ENCODE measurements around the gene PRSS33.

The PRSS33 gene

GRCh38 chr16:2737895-2738418, 49.4 kb downstream of the PRSS33 start:
- DNase-seq: no peak

DNA sequence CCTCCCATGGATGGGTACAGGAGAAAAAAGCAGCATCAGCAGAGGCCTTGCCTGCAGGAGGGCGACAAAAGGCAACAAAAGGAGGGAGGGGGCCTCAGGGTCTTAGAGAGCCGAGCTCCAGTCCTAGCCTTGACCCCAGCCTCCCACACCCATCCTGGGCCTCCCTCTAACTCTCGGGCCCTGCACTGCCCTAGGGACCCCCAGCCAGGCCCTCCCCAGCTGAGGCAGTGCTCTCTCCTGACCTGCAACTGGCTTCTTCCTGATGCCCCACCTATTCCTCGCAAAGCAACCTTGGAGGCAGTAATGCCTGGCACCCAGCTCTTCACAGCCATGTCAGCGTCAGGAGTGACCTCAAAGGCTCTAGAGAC, 50.1 kb downstream of the PRSS33 start:
- DNase-seq: no peak

GRCh38 chr16:2736476-2737237, 50.7 kb downstream of the PRSS33 start:
- no peak for DNase-seq

GRCh38 chr16:2734844-2735515, 52.4 kb downstream of the PRSS33 start:
- DNase-seq: peak; percentile 30 to 67

Data from inflammatory macrophage treated with lipopolysaccharide for 1 hour (primary cell).